Erythroblast (primary cell): ENCODE data around the gene DCST2.
"Not testable (repeated sequence)": the region's sequence is repeated elsewhere in the genome, so short reads cannot be mapped to it uniquely, and the experiment has no call there.

ENCODE experiments used
- GATA1 ChIP-seq: IDR thresholded peaks from 2 replicates; pipeline ENCODE4 v1.6.1; 2011; ENCODE audit warnings: low read depth, mild to moderate bottlenecking, control low read depth, low read length, moderate library complexity
- POLR2A ChIP-seq: IDR thresholded peaks from 2 replicates; pipeline ENCODE4 v1.6.1; 2011; ENCODE audit warnings: mild to moderate bottlenecking, low read length

DNA sequence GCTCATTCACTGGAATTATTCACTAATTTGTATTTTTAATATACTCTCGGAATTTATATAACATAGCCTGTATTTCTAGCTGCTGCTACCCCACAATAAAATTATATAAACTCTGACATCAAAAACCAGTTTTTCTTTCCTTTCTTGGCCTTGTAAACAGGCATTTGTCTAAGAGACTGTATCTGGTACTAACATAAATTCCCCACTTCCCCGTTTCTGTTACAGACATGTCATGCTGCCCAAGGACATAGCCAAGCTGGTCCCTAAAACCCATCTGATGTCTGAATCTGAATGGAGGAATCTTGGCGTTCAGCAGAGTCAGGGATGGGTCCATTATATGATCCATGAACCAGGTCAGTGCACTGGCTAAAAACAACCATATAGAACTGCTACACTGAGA lies 55.8 kb downstream of the DCST2 start:
- not testable (repeated sequence) for TF ChIP-seq POLR2A, GATA1
